PC-9 (cell line): Measurements from ENCODE around the gene WNK2. TPM values are rescaled to one million over a fixed set of nuclear protein-coding genes. Genes with fewer than 3 reads are reported as not detected.

Experiments used
- BruUV-seq: library from RNA; stranded (reverse); fragments of 400-500 nt; replicated peaks from 2 replicates; lab custom pipeline; 2021; lab: Mats Ljungman, UMichigan
- CTCF ChIA-PET: fragments of 300-600 bp; sonication (Branson Sonifier 250); formaldehyde crosslinking; loops from one replicate; lab custom pipeline; 2022; ENCODE audit warnings: antibody characterized with exemption; lab: Charles Lee
- POLR2A ChIA-PET: fragments of 300-600 bp; sonication (Branson Sonifier 250); formaldehyde crosslinking; loops from one replicate; lab custom pipeline; 2022; ENCODE audit warnings: antibody characterized with exemption; ENCODE audit not compliant: unreplicated experiment; lab: Charles Lee
- DNase-seq, 2 experiments: peaks; one replicate each; pipeline versions ENCODE4 v3.0.0 to v3.0.0-alpha.2; 2015 to 2022; ENCODE audit warnings: mixed read lengths in 1 of 2
- H2AFZ ChIP-seq: fragments of 200-600 bp; sonication (generic); 2 replicates; pipeline ENCODE4 v1.8.1; 2017; ENCODE audit warnings: antibody characterized with exemption
- H3F3A ChIP-seq: fragments of 200-600 bp; sonication (generic); 2 replicates; pipeline ENCODE4 v1.8.1; 2017; ENCODE audit warnings: antibody characterized with exemption, mild to moderate bottlenecking, low read depth; ENCODE audit not compliant: insufficient read depth
- H3K27ac ChIP-seq: fragments of 200-600 bp; sonication (generic); 2 replicates; pipeline ENCODE4 v1.6.1; 2016; ENCODE audit warnings: mixed run types
- H3K27me3 ChIP-seq: fragments of 200-600 bp; sonication (generic); 2 replicates; pipeline ENCODE4 v1.6.1; 2016; ENCODE audit warnings: low read depth, mixed run types; ENCODE audit not compliant: insufficient read depth
- H3K36me3 ChIP-seq: fragments of 200-600 bp; sonication (generic); 2 replicates; pipeline ENCODE4 v1.6.1; 2016; ENCODE audit warnings: low read depth, mixed run types
- H3K4me1 ChIP-seq: fragments of 200-600 bp; sonication (generic); replicated peaks from 2 replicates; pipeline ENCODE4 v1.6.1; 2016; ENCODE audit warnings: mixed run types; ENCODE audit not compliant: insufficient read depth
- H3K4me2 ChIP-seq: fragments of 200-600 bp; sonication (generic); 2 replicates; pipeline ENCODE4 v1.6.1; 2017; ENCODE audit warnings: mixed run types
- H3K4me3 ChIP-seq: fragments of 200-600 bp; sonication (generic); 2 replicates; pipeline ENCODE4 v1.6.1; 2016; ENCODE audit warnings: mixed run types
- H3K79me2 ChIP-seq: fragments of 200-600 bp; sonication (generic); 2 replicates; pipeline ENCODE4 v1.6.1; 2017; ENCODE audit warnings: low read depth, mixed run types
- H3K9me2 ChIP-seq: fragments of 200-600 bp; sonication (generic); 2 replicates; pipeline ENCODE4 v1.8.1; 2017; ENCODE audit warnings: mild to moderate bottlenecking; ENCODE audit not compliant: insufficient read depth
- H3K9me3 ChIP-seq: fragments of 200-600 bp; sonication (generic); 2 replicates; pipeline ENCODE4 v1.8.1; 2016; ENCODE audit warnings: low read depth; ENCODE audit not compliant: insufficient read depth
- H4K20me1 ChIP-seq: fragments of 200-600 bp; sonication (generic); 2 replicates; pipeline ENCODE4 v1.8.1; 2017; ENCODE audit not compliant: insufficient read depth
- CTCF ChIP-seq: fragments of 200-600 bp; sonication (generic); conservative IDR thresholded peaks from 2 replicates; pipeline ENCODE4 v1.6.1; 2017; ENCODE audit warnings: mixed run types, antibody characterized with exemption, mild to moderate bottlenecking, moderate library complexity
- EZH2 ChIP-seq: fragments of 200-600 bp; sonication (generic); IDR thresholded peaks from 2 replicates; pipeline ENCODE4 v1.8.0; 2017; ENCODE audit warnings: antibody characterized with exemption, low read depth
- intact Hi-C: fragments of 100-400 bp; cut with micrococcal nuclease; formaldehyde crosslinking; loops from one replicate; pipeline ENCODE4 v1.10.0; 2022; ENCODE audit not compliant: unreplicated experiment
- total RNA-seq: library from RNA; stranded (reverse); gene quantifications from 2 replicates; pipeline ENCODE4 v1.2.3, GENCODE V29; 2021

Gene WNK2
- total RNA-seq, 1 experiment from 2014 or later = 44.6 TPM

GRCh38 chr9:93216073-93216365, 32.1 kb downstream of the WNK2 start:
- intact Hi-C loops = loop anchor here (5.0 kb wide), 1 partner anchor 236 kb away; the partner anchor contains the start of genes FAM120A and FAM120AOS
- no peak overlapping the region for H3K4me3 ChIP-seq
- no peak overlapping the region for H3K4me2 ChIP-seq
- BruUV-seq = no TSS peak
- ChIA-PET POLR2A (no interaction called here), CTCF (no interaction called here)
- no peaks in the 10 kb centered on the region for H3K9me2 ChIP-seq
- no peaks in the 10 kb centered on the region for H3F3A ChIP-seq
- no peaks in the 10 kb centered on the region for H3K36me3 ChIP-seq
- no peaks in the 10 kb centered on the region; the same call in 1 of the 2 replicates for H3K9me3 ChIP-seq
- no peak overlapping the region for H3K27ac ChIP-seq
- H4K20me1 ChIP-seq = no peaks in the 10 kb centered on the region
- no peaks in the 10 kb centered on the region for H3K27me3 ChIP-seq
- no peak for DNase-seq
- H3K4me1 ChIP-seq = no peaks in the 10 kb centered on the region
- peaks cover 25% of the 10 kb centered on the region for H3K79me2 ChIP-seq
- H2AFZ ChIP-seq = no peak overlapping the region
- TF ChIP-seq CTCF = no peak
- TF ChIP-seq EZH2 = no peak

- no TSS peak for BruUV-seq
- Histone ChIP-seq H4K20me1 (no peaks in the 10 kb centered on the region), H3K27ac (no peak overlapping the region), H3K27me3 (no peaks in the 10 kb centered on the region), H3K9me3 (no peaks in the 10 kb centered on the region; the same call in 1 of the 2 replicates), H3K4me2 (no peak overlapping the region), H3K9me2 (no peaks in the 10 kb centered on the region), H3K4me3 (no peak overlapping the region), H3K36me3 (no peaks in the 10 kb centered on the region), H3K4me1 (peaks cover 17% of the 10 kb centered on the region), H3F3A (peaks cover 13% of the 10 kb centered on the region), H2AFZ (no peak overlapping the region), H3K79me2 (peaks cover 25% of the 10 kb centered on the region)
- DNase-seq = peak in 1 of 2 experiments; percentile 65
- no peak for TF ChIP-seq CTCF
- no peak for TF ChIP-seq EZH2
- ChIA-PET CTCF (interaction anchor here (0.5 to 1.0 kb wide), 5 partner anchors 14 to 260 kb away, joined by 3 to 9 read pairs (median 4); no protein-coding TSS in a partner anchor), POLR2A (interaction anchor here (0.6 to 0.7 kb wide), 5 partner anchors 28 to 1907 kb away, joined by 3 to 5 read pairs (median 4); no protein-coding TSS in a partner anchor)
- intact Hi-C loops = loop anchor here (1.0 to 5.0 kb wide), 4 partner anchors 28 to 235 kb away; partner anchors contain the start of genes FAM120A and FAM120AOS
Observed at GRCh38 chr9:93217706-93218105, 33.8 kb downstream of the WNK2 start.

- Histone ChIP-seq H3K27me3 (no peaks in the 10 kb centered on the region), H4K20me1 (no peaks in the 10 kb centered on the region), H3K36me3 (no peaks in the 10 kb centered on the region), H3K27ac (no peak overlapping the region), H3K9me3 (no peaks in the 10 kb centered on the region; the same call in 1 of the 2 replicates), H2AFZ (no peak overlapping the region), H3K4me3 (no peak overlapping the region), H3F3A (peaks cover 18% of the 10 kb centered on the region), H3K4me1 (peaks cover 21% of the 10 kb centered on the region), H3K4me2 (no peak overlapping the region), H3K79me2 (peaks cover 25% of the 10 kb centered on the region), H3K9me2 (no peaks in the 10 kb centered on the region)
- POLR2A ChIA-PET = interaction anchor here (0.6 to 0.7 kb wide), 3 partner anchors 27 to 1907 kb away, joined by 4 read pairs; no protein-coding TSS in a partner anchor
- no TSS peak for BruUV-seq
- CTCF ChIA-PET = interaction anchor here (0.6 to 1.0 kb wide), 3 partner anchors 13 to 259 kb away, joined by 3 to 4 read pairs (median 3); no protein-coding TSS in a partner anchor
- DNase-seq = peak in 1 of 2 experiments; percentile 90
- TF ChIP-seq EZH2 = no peak
- no peak for TF ChIP-seq CTCF
- intact Hi-C loops = loop anchor here (1.0 to 5.0 kb wide), 4 partner anchors 27 to 234 kb away; partner anchors contain the start of genes FAM120A and FAM120AOS
Observed at GRCh38 chr9:93218161-93218560, 34.2 kb downstream of the WNK2 start.
